OCI-M2 (cell line): ENCODE data around the gene DHX40.
A peak's percentile ranks its signal among the peaks of the same experiment; 100 is the strongest.
"Not testable (repeated sequence)": the region's sequence is repeated elsewhere in the genome, so short reads cannot be mapped to it uniquely, and the experiment has no call there.

Experiments
- DNase-seq: peaks from one replicate; lab custom pipeline; 2025; ENCODE audit not compliant: unreplicated experiment; lab: John Stamatoyannopoulos, UW

DHX40 gene, protein sequence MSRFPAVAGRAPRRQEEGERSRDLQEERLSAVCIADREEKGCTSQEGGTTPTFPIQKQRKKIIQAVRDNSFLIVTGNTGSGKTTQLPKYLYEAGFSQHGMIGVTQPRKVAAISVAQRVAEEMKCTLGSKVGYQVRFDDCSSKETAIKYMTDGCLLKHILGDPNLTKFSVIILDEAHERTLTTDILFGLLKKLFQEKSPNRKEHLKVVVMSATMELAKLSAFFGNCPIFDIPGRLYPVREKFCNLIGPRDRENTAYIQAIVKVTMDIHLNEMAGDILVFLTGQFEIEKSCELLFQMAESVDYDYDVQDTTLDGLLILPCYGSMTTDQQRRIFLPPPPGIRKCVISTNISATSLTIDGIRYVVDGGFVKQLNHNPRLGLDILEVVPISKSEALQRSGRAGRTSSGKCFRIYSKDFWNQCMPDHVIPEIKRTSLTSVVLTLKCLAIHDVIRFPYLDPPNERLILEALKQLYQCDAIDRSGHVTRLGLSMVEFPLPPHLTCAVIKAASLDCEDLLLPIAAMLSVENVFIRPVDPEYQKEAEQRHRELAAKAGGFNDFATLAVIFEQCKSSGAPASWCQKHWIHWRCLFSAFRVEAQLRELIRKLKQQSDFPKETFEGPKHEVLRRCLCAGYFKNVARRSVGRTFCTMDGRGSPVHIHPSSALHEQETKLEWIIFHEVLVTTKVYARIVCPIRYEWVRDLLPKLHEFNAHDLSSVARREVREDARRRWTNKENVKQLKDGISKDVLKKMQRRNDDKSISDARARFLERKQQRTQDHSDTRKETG

DNA sequence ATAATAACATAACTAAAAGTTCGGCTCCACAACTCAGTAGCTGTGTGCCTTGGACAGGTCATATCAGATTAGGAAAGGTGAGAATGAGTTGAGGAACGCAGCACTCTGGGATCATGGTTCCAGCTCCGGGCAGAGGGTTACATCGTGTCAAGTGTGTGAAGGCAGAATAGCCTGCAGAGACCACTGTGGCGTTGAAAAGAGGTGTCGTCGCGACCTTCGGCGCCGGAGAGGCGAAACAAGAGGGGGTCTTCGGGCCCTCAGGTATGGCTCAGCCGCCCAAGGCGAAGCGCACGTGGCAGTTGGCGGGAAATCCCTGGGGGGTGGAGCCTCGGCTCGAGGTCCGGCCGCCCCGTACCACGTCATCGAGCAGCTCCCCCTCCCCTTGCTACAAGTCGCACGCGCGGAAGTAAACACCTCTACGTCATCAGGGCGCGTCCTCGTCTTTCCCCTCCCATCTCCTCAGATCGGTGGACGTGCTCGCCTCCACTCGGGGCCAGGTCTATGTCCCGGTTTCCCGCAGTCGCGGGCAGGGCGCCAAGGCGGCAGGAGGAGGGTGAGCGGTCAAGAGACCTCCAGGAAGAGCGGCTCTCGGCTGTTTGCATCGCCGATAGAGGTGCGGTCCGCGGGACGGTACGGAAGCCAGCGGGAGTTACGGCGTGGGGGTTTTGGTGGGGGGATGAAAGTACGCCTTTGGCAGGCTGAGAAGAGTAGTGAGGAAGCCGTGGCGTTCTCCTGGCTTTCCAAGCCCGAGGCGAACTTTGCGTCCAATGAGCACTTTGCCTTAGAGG, at the start of gene DHX40:
Gene DHX40 (plus strand): TSS at position 440 of the 788 bp plus-strand sequence. CDS start 62 bp downstream, at position 502.
- peak; percentile 34 for DNase-seq

GRCh38 chr17:59516451-59516850, 49.0 kb upstream of the DHX40 start:
- no peak for DNase-seq

GRCh38 chr17:59519132-59519531, 46.3 kb upstream of the DHX40 start:
- no peak for DNase-seq

- no peak for DNase-seq
These were observed 45.2 kb upstream of the DHX40 start for GRCh38 chr17:59520251-59520650.

DNA sequence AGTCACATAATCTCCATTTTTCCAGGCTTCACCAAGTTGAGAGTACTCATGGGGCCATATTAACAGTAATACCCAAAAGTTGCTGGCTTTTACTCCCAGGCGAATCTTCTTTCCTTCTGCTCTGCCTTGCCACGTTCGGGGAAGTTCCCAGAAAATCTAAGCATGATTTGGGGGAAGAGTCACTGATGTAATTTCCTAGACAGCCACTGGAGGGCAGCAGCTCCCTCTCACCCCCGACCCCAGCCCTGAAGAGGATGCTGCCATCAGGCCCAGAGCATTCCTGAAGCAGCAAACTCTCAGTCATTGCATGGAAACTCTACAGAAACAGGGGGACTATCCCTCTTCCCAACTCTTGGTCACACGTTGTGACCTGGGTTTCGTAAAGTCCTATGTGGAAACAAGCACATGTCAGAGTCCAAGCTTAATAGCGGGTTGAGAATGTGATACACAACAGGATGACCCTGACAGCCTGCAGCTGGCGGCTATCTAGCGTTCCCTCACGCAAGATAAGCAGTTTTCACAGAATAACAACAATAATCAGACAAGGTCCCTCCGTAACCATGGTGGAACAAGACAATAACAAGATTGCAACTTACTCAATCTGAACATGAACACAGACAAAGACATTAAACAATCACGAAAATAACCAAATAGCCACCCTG, 43.8 kb upstream of the DHX40 start:
- no peak for DNase-seq

DNA sequence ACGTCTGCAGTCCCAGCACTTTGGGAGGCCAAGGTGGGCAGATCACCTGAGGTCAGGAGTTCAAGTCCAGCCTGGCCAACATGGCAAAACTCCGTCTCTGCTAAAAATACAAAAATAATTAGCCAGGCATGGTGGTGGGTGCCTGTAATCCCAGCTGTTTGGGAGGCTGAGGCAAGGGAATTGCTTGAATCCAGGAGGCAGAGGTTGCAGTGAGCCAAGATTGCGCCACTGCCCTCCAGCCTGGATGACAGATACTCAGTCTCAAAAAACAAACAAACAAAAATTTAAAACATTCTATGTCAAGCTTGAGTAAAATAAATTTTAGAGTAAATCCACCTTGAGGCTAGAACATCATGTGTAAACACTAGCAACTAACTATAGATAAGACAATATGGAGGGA, 40.5 kb upstream of the DHX40 start:
- DNase-seq = not testable (repeated sequence)

DNA sequence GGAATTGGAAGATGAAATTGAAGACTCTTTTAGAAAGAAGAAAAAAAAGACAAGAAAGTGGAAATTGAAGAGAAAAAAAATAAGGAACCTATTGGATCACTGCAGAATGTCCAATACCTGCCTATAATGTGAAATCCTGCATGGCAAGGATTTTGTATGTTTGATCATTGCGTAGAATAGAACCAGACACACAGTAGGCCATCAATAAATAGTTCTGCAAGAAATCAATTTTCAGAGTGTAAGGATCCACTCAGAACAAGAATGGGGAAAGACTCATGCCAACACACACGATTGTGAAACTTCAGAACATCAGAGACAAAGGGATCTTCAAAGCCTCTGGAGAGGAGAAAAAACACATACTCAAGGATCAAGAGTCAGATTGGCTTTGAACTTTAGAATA, 39.7 kb upstream of the DHX40 start:
- DNase-seq = no peak

GRCh38 chr17:59526451-59526850, 39.0 kb upstream of the DHX40 start:
- DNase-seq = no peak

- DNase-seq = no peak
These were observed 38.0 kb upstream of the DHX40 start for GRCh38 chr17:59527325-59527917.

DNA sequence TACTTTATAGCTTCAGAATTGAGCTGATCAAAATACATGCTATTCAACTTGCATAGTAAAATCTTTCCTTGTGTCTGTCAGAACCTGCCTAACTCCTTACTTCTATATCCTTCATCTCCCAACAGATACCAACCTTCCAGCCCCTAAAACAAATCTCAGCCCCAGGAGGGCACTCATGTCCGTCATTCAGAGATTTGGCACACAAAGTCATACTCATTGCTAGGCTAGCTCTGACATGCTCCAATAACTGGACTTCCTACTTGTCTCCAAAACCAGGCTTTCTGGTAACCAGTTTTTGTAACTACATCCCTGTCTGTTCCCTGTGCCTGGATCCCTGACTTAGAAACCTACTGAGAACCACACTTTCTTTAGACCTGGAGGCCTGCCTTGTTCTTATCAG, 37.5 kb upstream of the DHX40 start:
- no peak for DNase-seq

GRCh38 chr17:59530531-59530930, 34.9 kb upstream of the DHX40 start:
- DNase-seq = no peak

- no peak for DNase-seq
These were observed 31.7 kb upstream of the DHX40 start for GRCh38 chr17:59533694-59534093.

GRCh38 chr17:59534583-59534982, 30.8 kb upstream of the DHX40 start:
- no peak for DNase-seq

DNA sequence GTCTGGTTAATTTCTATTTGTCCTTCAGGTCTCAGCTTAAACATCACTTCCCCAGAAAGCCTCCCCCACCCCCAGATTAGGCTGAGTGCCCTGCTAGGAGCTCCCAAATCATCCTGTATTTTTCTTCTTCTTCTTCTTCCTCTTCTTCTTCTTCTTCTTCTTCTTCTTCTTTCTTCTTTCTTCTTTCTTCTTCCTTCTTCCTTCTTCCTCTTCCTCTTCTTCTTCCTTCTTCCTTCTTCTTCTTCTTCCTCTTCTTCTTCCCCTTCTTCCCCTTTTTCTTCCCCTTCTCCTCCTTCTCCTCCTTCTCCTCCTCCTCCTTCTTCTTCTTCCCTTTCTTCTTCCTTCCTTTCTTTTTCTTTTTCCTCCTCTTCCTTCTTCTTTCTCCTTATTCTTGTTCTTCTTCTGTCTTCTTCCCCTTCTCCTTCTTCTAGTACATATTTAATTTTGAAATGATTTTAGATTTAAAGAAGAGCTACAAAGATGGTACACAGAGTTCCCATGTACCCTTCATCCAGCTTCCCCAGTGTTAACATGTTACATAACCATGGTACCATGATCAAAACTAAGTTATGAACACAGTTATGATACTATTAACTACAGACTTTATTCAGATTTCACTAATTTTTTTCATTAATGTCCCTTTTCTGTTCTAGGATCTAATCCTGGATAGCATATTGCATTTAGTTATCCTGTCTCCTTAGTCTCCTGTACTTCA, 27.1 kb upstream of the DHX40 start:
- no peak for DNase-seq

- no peak for DNase-seq
These were observed 22.3 kb upstream of the DHX40 start for GRCh38 chr17:59542960-59543635.

DNA sequence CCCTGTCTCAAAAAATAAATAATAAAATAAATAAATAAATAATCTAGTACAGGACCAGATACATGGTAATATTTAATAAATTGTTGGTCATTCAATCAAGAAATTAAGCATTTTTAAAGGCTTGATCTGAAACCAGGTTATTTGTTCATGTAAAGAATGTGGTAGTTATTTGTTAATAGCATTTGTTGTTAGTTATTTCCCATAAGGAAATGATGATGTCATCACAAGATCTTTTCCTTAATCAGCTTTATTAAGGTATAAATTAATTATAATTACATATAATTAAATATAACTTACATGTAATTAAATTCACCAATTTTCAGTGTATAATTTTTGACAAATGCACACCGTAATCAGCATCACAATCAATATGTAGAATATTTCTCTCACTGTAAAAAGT, 19.5 kb upstream of the DHX40 start:
- no peak for DNase-seq

DNA sequence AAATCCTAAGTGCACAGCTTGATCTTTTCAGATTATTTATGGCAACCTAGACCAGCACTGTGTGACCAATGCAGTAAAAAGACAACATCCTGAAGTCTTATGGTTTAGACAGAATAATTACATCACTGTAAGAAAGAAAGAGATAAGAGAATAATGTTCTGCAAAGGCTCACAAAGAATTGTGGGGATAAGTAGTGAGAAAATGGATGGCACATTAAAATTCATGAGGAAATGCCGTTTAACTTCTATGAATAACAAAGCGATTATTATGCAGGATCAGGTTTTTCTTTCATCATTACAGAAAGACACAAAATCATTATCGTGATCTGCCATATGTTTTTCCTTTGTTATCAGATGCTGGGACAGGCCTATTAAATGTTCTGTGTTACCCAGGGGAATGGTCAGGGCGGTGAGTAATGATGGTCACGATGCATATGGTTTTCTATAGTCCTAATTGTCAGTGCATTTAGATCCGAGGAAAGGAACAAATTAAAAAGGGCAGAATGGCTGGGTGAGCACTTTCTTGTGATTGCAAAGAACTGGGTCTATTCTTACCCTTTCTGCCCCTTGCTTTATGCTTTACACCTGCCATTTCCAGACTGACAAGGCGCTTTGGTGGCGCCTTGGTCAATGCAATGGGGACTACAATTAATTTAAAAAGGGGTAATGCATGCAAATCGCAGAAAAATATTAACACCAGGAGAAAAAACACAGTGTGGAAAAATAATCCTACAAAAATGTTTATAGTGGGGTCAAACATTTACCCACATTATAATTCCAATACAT, 18.1 kb upstream of the DHX40 start:
- DNase-seq = no peak

DNA sequence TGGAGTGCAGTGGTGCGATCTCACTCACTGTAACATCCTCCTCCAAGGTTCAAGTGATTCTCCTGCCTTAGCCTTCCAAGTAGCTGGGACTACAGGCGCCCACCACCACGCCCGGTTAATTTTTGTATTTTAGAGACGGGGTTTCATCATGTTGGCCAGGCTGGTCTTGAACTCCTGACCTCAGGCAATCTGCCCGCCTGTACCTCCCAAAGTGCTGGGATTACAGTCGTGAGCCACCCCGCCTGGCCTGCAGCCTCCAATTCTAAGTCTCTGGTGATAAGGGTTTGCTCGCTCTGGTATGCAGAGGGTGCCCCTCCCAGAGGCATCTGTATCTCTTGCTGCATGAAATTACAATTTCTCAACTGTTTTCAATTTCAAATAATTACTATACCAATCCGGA, 16.4 kb upstream of the DHX40 start:
- not testable (repeated sequence) for DNase-seq

DNA sequence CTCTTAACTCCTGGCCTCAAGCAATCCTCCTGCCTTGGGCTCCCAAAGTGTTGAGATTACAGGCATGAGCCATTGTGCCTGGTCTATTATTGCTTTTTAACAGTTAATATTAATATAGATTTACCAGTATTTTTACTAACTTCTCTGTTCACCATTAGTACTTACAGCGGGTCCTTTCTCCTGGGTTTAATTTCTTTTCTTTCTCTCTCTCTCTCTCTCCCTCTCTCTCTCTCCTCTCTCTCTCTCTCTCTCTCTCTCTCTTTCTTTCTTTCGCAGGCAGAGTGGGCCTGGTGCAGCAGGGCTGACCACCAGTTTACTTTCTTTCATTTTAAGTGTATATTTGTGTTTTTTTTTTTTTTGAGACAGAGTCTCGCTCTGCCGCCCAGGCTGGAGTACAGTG, 14.7 kb upstream of the DHX40 start:
- DNase-seq = no peak
